Jurkat, Clone E6-1 (cell line): Measurements from ENCODE around the gene ALK.

Experiments used
- DNase-seq: peaks from one replicate; pipeline ENCODE4 v3.0.0-alpha.2; 2011; ENCODE audit warnings: low read depth, low spot score
- H3K4me3 ChIP-seq: 2 replicates; pipeline ENCODE4 v1.5.1; 2011; ENCODE audit warnings: mild to moderate bottlenecking, low read length, control low read depth, moderate library complexity

The ALK gene

GRCh38 chr2:29392774-29393173, 528.6 kb downstream of the ALK start:
- no peak for DNase-seq
- H3K4me3 ChIP-seq, result no peak overlapping the region

- DNase-seq, result no peak
- H3K4me3 ChIP-seq, result no peak overlapping the region
These were observed 531.2 kb downstream of the ALK start for GRCh38 chr2:29390136-29390535.

GRCh38 chr2:29389686-29390085, 531.7 kb downstream of the ALK start:
- no peak for DNase-seq
- no peak overlapping the region for H3K4me3 ChIP-seq

GRCh38 chr2:29388071-29388470, 533.3 kb downstream of the ALK start:
- H3K4me3 ChIP-seq, result no peak overlapping the region
- DNase-seq, result no peak

- no peak for DNase-seq
- H3K4me3 ChIP-seq, result no peak overlapping the region
These were observed 538.9 kb downstream of the ALK start for GRCh38 chr2:29382486-29382885.

GRCh38 chr2:29377788-29378187, 543.6 kb downstream of the ALK start:
- no peak for DNase-seq
- no peak overlapping the region for H3K4me3 ChIP-seq

- H3K4me3 ChIP-seq, result no peak overlapping the region
These were observed 544.8 kb downstream of the ALK start for GRCh38 chr2:29376541-29376940.

GRCh38 chr2:29375843-29376242, 545.5 kb downstream of the ALK start:
- no peak for DNase-seq
- no peak overlapping the region for H3K4me3 ChIP-seq

More at GRCh38 chr2:29376541-29376940, 544.8 kb downstream of the ALK start:
- DNase-seq, result no peak

GRCh38 chr2:29374823-29375222, 546.6 kb downstream of the ALK start:
- DNase-seq, result no peak
- H3K4me3 ChIP-seq, result no peak overlapping the region

- no peak overlapping the region for H3K4me3 ChIP-seq
- no peak for DNase-seq
These were observed 547.5 kb downstream of the ALK start for GRCh38 chr2:29373870-29374269.

GRCh38 chr2:29372185-29372584, 549.2 kb downstream of the ALK start:
- no peak overlapping the region for H3K4me3 ChIP-seq
- no peak for DNase-seq

- H3K4me3 ChIP-seq, result no peak overlapping the region
- DNase-seq, result no peak
These were observed 550.7 kb downstream of the ALK start for GRCh38 chr2:29370581-29371125.

GRCh38 chr2:29370173-29370572, 551.2 kb downstream of the ALK start:
- DNase-seq, result no peak
- no peak overlapping the region for H3K4me3 ChIP-seq

GRCh38 chr2:29368659-29369040, 552.7 kb downstream of the ALK start:
- no peak for DNase-seq
- no peak overlapping the region for H3K4me3 ChIP-seq

- H3K4me3 ChIP-seq, result no peak overlapping the region
- DNase-seq, result no peak
These were observed 553.3 kb downstream of the ALK start for GRCh38 chr2:29367986-29368658.

- DNase-seq, result no peak
- no peak overlapping the region for H3K4me3 ChIP-seq
These were observed 558.3 kb downstream of the ALK start for GRCh38 chr2:29363111-29363510.

- H3K4me3 ChIP-seq, result no peak overlapping the region
- DNase-seq, result no peak
These were observed 560.2 kb downstream of the ALK start for GRCh38 chr2:29361231-29361630.

- H3K4me3 ChIP-seq, result no peak overlapping the region
- no peak for DNase-seq
These were observed 561.2 kb downstream of the ALK start for GRCh38 chr2:29360016-29360784.

GRCh38 chr2:29353403-29353991, 567.9 kb downstream of the ALK start:
- DNase-seq, result no peak
- H3K4me3 ChIP-seq, result no peak overlapping the region

- H3K4me3 ChIP-seq, result no peak overlapping the region
- no peak for DNase-seq
These were observed 569.3 kb downstream of the ALK start for GRCh38 chr2:29351916-29352591.
